Measurements from ENCODE around the gene COL6A2. TPM values are rescaled to one million over a fixed set of nuclear protein-coding genes. Genes with fewer than 3 reads are reported as not detected.

COL6A2 gene
- total RNA-seq (2014; rRNA removed; shearing (Covaris generic)) (1,939 and 2,103 TPM in 2 replicates), polyA plus RNA-seq (2016; fragmentation: Nextera tagmentation; extraction: Ambion mirVana) (650 and 676 TPM in 2 replicates)

DNA sequence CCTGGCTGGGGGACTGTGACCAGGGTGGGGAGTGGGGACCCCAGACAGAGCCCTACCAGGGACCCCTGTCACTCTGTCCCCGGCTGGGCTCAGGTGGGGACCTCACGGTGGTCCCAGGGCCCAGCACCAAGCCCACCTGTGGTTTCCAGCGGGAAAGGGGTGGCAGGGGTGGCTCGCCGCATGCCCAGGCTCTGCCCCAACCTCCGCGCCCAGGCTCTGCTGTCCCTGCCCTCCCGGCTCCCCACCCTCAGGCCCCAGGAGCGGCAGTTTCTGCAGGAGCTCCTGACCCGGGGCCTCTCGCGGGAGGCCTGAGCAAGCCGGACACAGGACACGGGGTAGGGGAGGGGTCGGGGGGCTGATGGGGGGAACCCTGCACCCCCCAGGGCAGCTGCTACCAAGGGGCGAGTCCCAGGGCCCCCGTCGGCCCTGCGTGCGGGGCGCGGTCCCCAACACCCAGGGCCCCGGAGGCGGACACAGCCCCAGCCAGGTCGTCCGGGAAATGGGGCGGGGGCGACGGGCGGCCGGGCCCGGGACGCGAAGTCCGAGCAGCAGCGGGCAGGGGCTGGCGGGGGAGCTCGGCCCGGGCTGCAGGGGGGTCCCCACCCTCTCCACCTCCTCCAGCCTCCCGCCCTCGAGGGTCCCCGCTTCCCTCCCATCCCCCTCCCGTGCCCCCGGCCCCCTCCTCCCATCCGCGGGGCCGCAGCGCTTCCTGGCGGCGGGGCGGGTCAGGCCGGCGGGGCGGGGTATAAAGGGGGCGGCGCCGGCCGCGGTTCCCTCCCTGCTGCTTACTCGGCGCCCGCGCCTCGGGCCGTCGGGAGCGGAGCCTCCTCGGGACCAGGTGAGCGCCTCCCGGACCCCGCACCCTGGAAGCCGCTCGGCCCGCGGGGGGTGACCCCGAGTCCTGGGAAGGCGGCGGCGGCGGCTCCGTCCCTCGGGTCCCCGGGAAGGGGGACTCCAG lies at the start of gene COL6A2:
Gene COL6A2, plus strand, starts transcription at position 777 of the 958 bp plus-strand sequence.
- TF ChIP-seq EZH2phosphoT487 (IDR thresholded peaks at IDR 0.05; ENCODE audit: insufficient read depth, low read depth) (no peak), EZH2 (IDR thresholded peaks at IDR 0.05; ENCODE audit: insufficient read depth, poor library complexity, severe bottlenecking) (no peak)
- peaks cover 43% of the 10 kb centered on the region for H3K79me2 ChIP-seq (ENCODE audit: insufficient read depth)
- H3K9me2 ChIP-seq (ENCODE audit: insufficient read depth), result no peaks in the 10 kb centered on the region
- no peak within 1 kb of the TSS for H2AFZ ChIP-seq
- H3F3A ChIP-seq (ENCODE audit: insufficient read depth), result peaks cover 51% of the 10 kb centered on the region
- H3K4me1 ChIP-seq (ENCODE audit: insufficient read depth), result peaks cover 27% of the 10 kb centered on the region
- peak within 1 kb of the TSS; percentile 92 for H3K27ac ChIP-seq
- peaks cover 7% of the 10 kb centered on the region for H3K36me3 ChIP-seq (ENCODE audit: low read depth)
- H4K20me1 ChIP-seq (ENCODE audit: insufficient read depth), result no peaks in the 10 kb centered on the region
- WGBS, 2 experiments (ENCODE audit: low coverage in 1 of 2, low lambda C conversion rate in 2 of 2, missing lambda C conversion rate in 2 of 2), result 4% methylated on average over 23 to 75 of the region's 83 CpGs
- H3K9ac ChIP-seq, result peak within 1 kb of the TSS; percentile 97
- peak; percentile 90 for DNase-seq
- peak within 1 kb of the TSS; percentile 85 for H3K4me3 ChIP-seq
- in situ Hi-C loops (cut with MboI), result no loop called here
- H3K4me2 ChIP-seq (ENCODE audit: unreplicated experiment), result peak within 1 kb of the TSS; percentile 95
- peaks cover 7% of the 10 kb centered on the region for H3K9me3 ChIP-seq (ENCODE audit: low read depth)
- H3K27me3 ChIP-seq (replicated peaks; ENCODE audit: insufficient read depth), result no peaks in the 10 kb centered on the region

DNA sequence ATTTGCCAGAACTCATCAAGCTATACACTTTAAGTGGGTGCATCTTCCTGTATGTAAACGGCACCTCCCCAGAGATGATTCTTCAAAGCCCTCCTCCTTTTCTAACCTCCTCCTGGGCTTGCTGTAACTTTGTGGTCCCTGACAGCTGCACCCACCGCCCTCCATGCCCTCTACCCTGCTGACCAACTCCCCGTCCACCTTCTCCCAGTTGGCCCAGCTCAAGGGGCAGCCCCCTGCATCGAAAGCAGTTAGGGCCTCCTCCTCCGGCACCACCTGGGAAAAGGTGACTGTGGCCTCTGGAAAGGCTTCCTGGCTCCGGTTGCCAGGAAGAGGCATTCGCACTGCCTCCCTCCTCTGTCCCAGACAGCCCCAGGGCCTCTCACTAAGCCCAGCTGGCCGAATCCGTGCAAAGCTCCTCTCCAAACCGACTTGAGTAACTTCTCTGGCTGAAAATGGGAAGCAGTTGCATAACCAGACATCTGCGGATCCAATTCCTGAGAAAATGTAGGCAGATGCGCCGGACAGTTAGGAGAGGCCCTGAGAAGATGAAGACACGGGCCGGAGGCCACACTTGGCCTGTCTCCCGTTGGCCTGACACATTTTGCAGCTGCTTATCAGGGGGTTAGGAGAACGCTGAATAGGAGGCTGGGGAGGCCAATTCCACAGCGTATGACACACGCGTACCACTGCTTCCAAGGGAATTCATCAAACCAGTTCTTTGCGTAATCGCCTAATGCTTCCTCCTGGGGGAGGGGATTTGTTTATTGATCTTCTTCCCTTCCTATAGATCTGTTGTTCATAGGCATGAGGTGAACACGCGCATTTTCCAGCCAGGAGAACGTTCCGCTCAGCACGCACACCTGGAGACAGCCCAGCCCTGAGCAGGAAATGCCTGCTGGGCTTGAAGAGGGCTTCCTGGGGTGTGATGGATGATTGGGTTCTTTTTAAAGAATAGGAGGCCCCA lies 48.7 kb upstream of the COL6A2 start:
- Histone ChIP-seq H3K27ac (peak overlapping the region; percentile 99), H4K20me1 (ENCODE audit: insufficient read depth) (no peaks in the 10 kb centered on the region), H3K4me2 (ENCODE audit: unreplicated experiment) (peak overlapping the region; percentile 76), H3K9ac (peak overlapping the region; percentile 84), H3K36me3 (ENCODE audit: low read depth) (no peaks in the 10 kb centered on the region), H3K9me2 (ENCODE audit: insufficient read depth) (no peaks in the 10 kb centered on the region), H3K9me3 (ENCODE audit: low read depth) (no peaks in the 10 kb centered on the region), H3K27me3 (replicated peaks; ENCODE audit: insufficient read depth) (no peaks in the 10 kb centered on the region), H3K4me3 (peak overlapping the region; percentile 51), H2AFZ (no peak overlapping the region), H3F3A (ENCODE audit: insufficient read depth) (peaks cover 64% of the 10 kb centered on the region), H3K4me1 (ENCODE audit: insufficient read depth) (peaks cover 21% of the 10 kb centered on the region), H3K79me2 (ENCODE audit: insufficient read depth) (no peaks in the 10 kb centered on the region)
- 2% methylated on average over 27 of the region's 27 CpGs for WGBS, 2 experiments (ENCODE audit: low coverage in 1 of 2, low lambda C conversion rate in 2 of 2, missing lambda C conversion rate in 2 of 2)
- DNase-seq, result peak; percentile 99
- TF ChIP-seq EZH2 (IDR thresholded peaks at IDR 0.05; ENCODE audit: insufficient read depth, poor library complexity, severe bottlenecking) (no peak), EZH2phosphoT487 (IDR thresholded peaks at IDR 0.05; ENCODE audit: insufficient read depth, low read depth) (no peak)
- in situ Hi-C loops (cut with MboI), result no loop called here

DNA sequence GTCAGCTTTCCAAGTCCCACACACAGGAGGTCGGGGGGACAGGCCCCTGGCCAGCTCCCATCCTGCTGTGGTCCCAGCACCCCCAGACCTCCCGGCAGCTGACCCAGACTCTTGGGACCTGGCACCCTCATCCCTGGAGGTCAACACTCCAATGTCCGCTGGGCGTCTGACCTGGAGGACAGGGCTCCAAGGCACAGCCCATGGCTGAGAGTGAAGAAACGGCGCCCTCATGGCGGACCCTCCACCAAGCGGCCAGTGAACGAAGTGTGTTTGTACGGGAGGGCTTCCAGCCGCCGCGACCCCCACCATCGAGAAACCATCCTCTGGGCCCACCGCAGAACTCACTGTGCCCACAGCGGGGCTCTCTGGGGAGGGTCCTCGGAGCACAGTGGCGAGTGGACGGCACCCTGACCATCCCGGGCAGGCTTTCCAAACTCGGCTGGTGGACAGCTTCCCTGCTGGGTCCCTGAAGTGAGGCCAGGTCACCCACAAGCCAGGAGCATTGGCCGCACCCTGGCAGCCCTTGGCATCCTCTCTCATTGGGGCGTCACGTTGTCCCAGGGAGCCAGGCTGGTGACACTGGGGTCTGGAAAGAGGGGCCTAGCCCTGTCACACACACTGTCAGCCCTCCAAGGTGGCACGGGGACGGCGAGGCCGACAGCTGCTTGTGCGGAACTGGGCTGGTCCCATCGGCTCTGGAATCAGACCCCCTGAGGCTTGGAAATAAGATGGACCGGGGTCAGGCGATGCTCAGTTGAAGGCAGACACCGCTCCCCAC lies 47.8 kb upstream of the COL6A2 start:
- H3K36me3 ChIP-seq (ENCODE audit: low read depth), result no peaks in the 10 kb centered on the region
- WGBS, 2 experiments (ENCODE audit: low coverage in 1 of 2, low lambda C conversion rate in 2 of 2, missing lambda C conversion rate in 2 of 2), result 84 to 88% methylated on average over 23 to 33 of the region's 33 CpGs
- in situ Hi-C loops (cut with MboI), result no loop called here

More for the DNA sequence above, 47.8 kb upstream of the COL6A2 start:
- H4K20me1 ChIP-seq (ENCODE audit: insufficient read depth), result no peaks in the 10 kb centered on the region
- no peaks in the 10 kb centered on the region for H3K27me3 ChIP-seq (replicated peaks; ENCODE audit: insufficient read depth)
- H3K9me3 ChIP-seq (ENCODE audit: low read depth), result no peaks in the 10 kb centered on the region
- no peak overlapping the region for H2AFZ ChIP-seq
- H3K4me3 ChIP-seq, result no peak overlapping the region
- peak overlapping the region; percentile 76 for H3K4me2 ChIP-seq (ENCODE audit: unreplicated experiment)
- DNase-seq, result no peak
- H3K9me2 ChIP-seq (ENCODE audit: insufficient read depth), result no peaks in the 10 kb centered on the region
- peaks cover 25% of the 10 kb centered on the region for H3K4me1 ChIP-seq (ENCODE audit: insufficient read depth)
- H3K79me2 ChIP-seq (ENCODE audit: insufficient read depth), result no peaks in the 10 kb centered on the region
- H3F3A ChIP-seq (ENCODE audit: insufficient read depth), result peaks cover 58% of the 10 kb centered on the region
- peak overlapping the region; percentile 84 for H3K9ac ChIP-seq
- H3K27ac ChIP-seq, result peak overlapping the region; percentile 99
- TF ChIP-seq EZH2phosphoT487 (IDR thresholded peaks at IDR 0.05; ENCODE audit: insufficient read depth, low read depth), result no peak
- no peak for TF ChIP-seq EZH2 (IDR thresholded peaks at IDR 0.05; ENCODE audit: insufficient read depth, poor library complexity, severe bottlenecking)

Measured in GM23248 (cell line).